Osteocyte (in vitro differentiated cells): Measurements from ENCODE around the gene ALDH1A1. TPM values are rescaled to one million over a fixed set of nuclear protein-coding genes. Genes with fewer than 3 reads are reported as not detected.

Experiments
- DNase-seq: peaks from one replicate; pipeline ENCODE4 v3.0.0; 2021; ENCODE audit warnings: mixed read lengths; ENCODE audit not compliant: unreplicated experiment; ENCODE audit errors: extremely low spot score
- H3K27ac Mint-ChIP-seq: one replicate; pipeline ENCODE4 v1.8.0; 2021; ENCODE audit warnings: mild to moderate bottlenecking, mixed read lengths; ENCODE audit not compliant: unreplicated experiment
- H3K27me3 Mint-ChIP-seq: one replicate; pipeline ENCODE4 v1.8.0; 2021; ENCODE audit warnings: mixed read lengths; ENCODE audit not compliant: unreplicated experiment
- H3K36me3 Mint-ChIP-seq: one replicate; pipeline ENCODE4 v1.8.0; 2021; ENCODE audit warnings: mixed read lengths; ENCODE audit not compliant: unreplicated experiment
- H3K4me1 Mint-ChIP-seq: one replicate; pipeline ENCODE4 v1.8.0; 2021; ENCODE audit warnings: mixed read lengths; ENCODE audit not compliant: unreplicated experiment
- H3K4me3 Mint-ChIP-seq: one replicate; pipeline ENCODE4 v1.8.0; 2021; ENCODE audit warnings: mild to moderate bottlenecking, moderate library complexity, mixed read lengths; ENCODE audit not compliant: unreplicated experiment
- H3K9me3 Mint-ChIP-seq: one replicate; pipeline ENCODE4 v1.8.0; 2021; ENCODE audit warnings: mixed read lengths; ENCODE audit not compliant: unreplicated experiment
- CTCF ChIP-seq: fragments of 200-600 bp; sonication (generic); IDR thresholded peaks from 2 replicates; pipeline ENCODE4 v1.5.0; 2021; ENCODE audit warnings: antibody characterized with exemption, mild to moderate bottlenecking, moderate library complexity
- total RNA-seq: library from RNA; stranded (reverse); gene quantifications from 2 replicates; pipeline ENCODE4 v1.2.1, GENCODE V29; 2021

The ALDH1A1 gene
- total RNA-seq, 1 donor from 2014 or later = not detected

GRCh38 chr9:72883875-72884274 is 69.0 kb downstream of the ALDH1A1 start:
- no peak overlapping the region for H3K4me3 Mint-ChIP-seq
- no peak for TF ChIP-seq CTCF
- no peaks in the 10 kb centered on the region for H3K4me1 Mint-ChIP-seq
- no peak overlapping the region for H3K27ac Mint-ChIP-seq
- H3K36me3 Mint-ChIP-seq = no peaks in the 10 kb centered on the region
- DNase-seq = no peak
- no peaks in the 10 kb centered on the region for H3K9me3 Mint-ChIP-seq
- H3K27me3 Mint-ChIP-seq = peaks cover 7% of the 10 kb centered on the region

GRCh38 chr9:72882117-72882775 is 70.6 kb downstream of the ALDH1A1 start:
- no peak overlapping the region for H3K4me3 Mint-ChIP-seq
- TF ChIP-seq CTCF = no peak
- H3K36me3 Mint-ChIP-seq = no peaks in the 10 kb centered on the region
- H3K27me3 Mint-ChIP-seq = peaks cover 9% of the 10 kb centered on the region
- no peaks in the 10 kb centered on the region for H3K4me1 Mint-ChIP-seq
- DNase-seq = no peak
- H3K27ac Mint-ChIP-seq = no peak overlapping the region
- peaks cover 6% of the 10 kb centered on the region for H3K9me3 Mint-ChIP-seq

GRCh38 chr9:72880821-72881220 is 72.0 kb downstream of the ALDH1A1 start:
- Mint-ChIP-seq H3K27me3 (peaks cover 7% of the 10 kb centered on the region), H3K36me3 (no peaks in the 10 kb centered on the region), H3K4me3 (no peak overlapping the region), H3K27ac (no peak overlapping the region), H3K9me3 (peaks cover 6% of the 10 kb centered on the region), H3K4me1 (no peaks in the 10 kb centered on the region)
- no peak for TF ChIP-seq CTCF
- DNase-seq = no peak

GRCh38 chr9:72875221-72875620 is 77.6 kb downstream of the ALDH1A1 start:
- H3K9me3 Mint-ChIP-seq = peaks cover 6% of the 10 kb centered on the region
- no peak overlapping the region for H3K4me3 Mint-ChIP-seq
- DNase-seq = no peak
- peaks cover 9% of the 10 kb centered on the region for H3K27me3 Mint-ChIP-seq
- no peaks in the 10 kb centered on the region for H3K4me1 Mint-ChIP-seq
- H3K36me3 Mint-ChIP-seq = no peaks in the 10 kb centered on the region
- H3K27ac Mint-ChIP-seq = no peak overlapping the region
- no peak for TF ChIP-seq CTCF

GRCh38 chr9:72874344-72874743 is 78.5 kb downstream of the ALDH1A1 start:
- no peak for DNase-seq
- Mint-ChIP-seq H3K27me3 (peaks cover 11% of the 10 kb centered on the region), H3K4me1 (no peaks in the 10 kb centered on the region), H3K27ac (no peak overlapping the region), H3K9me3 (peaks cover 6% of the 10 kb centered on the region), H3K4me3 (no peak overlapping the region), H3K36me3 (no peaks in the 10 kb centered on the region)
- no peak for TF ChIP-seq CTCF
